ENCODE data around the gene HDAC4. TPM values are rescaled to one million over a fixed set of nuclear protein-coding genes. Genes with fewer than 3 reads are reported as not detected.

The HDAC4 gene
- total and polyA plus RNA-seq, 2 of the 8 experiments (the other 6 are each of a cell fraction or from before 2014, with no cell fraction given), result 15.4 to 31.5 TPM

- H4K5ac ChIP-seq (ENCODE audit: insufficient read length, low read depth, low read length), result no peak overlapping the region
- H4K91ac ChIP-seq (replicated peaks; ENCODE audit: insufficient read length, low read length), result no peak overlapping the region
- peaks cover 3 to 99% of the 10 kb centered on the region in 2 experiments; a peak in 2 of 4 replicates for H3K79me2 ChIP-seq (ENCODE audit: control insufficient read depth in 1 of 2, insufficient read depth in 2 of 2, low read length in 2 of 2)
- no peak overlapping the region for H4K8ac ChIP-seq (ENCODE audit: extremely low read depth, insufficient read depth, low read length)
- CTCF ChIA-PET (ENCODE audit: partially characterized antibody), result interaction anchor here (0.8 to 3.1 kb wide), 10 partner anchors 9 to 127 kb away, joined by 3 to 10 read pairs (median 3); no protein-coding TSS in a partner anchor
- peaks cover 0 to 13% (median 7%) of the 10 kb centered on the region in 4 experiments; a peak in 5 of 7 replicates for H3K4me1 ChIP-seq (replicated peaks in 1 of 4; ENCODE audit: control insufficient read depth in 3 of 4, insufficient read depth in 4 of 4, low read length in 3 of 4)
- no peak overlapping the region for H2BK20ac ChIP-seq (ENCODE audit: low read length)
- H3K18ac ChIP-seq (ENCODE audit: extremely low read depth, low read length), result no peak overlapping the region
- H3K4ac ChIP-seq (replicated peaks; ENCODE audit: insufficient read length, low read depth, low read length), result no peak overlapping the region
- H2BK5ac ChIP-seq (ENCODE audit: low read depth, low read length), result no peak overlapping the region
- H3K14ac ChIP-seq (ENCODE audit: insufficient read length), result no peak overlapping the region
- H3K23ac ChIP-seq (ENCODE audit: insufficient read length), result no peak overlapping the region
- no peak overlapping the region for H2BK15ac ChIP-seq (ENCODE audit: low read length)
- H3K27ac ChIP-seq (ENCODE audit: low read depth, low read length), result no peak overlapping the region
- peaks cover 23% of the 10 kb centered on the region for H3K79me1 ChIP-seq (ENCODE audit: low read depth, low read length)
- H3K56ac ChIP-seq (replicated peaks; ENCODE audit: insufficient read length, low read depth, low read length), result no peak overlapping the region
- no peak overlapping the region for H2BK12ac ChIP-seq (ENCODE audit: low read depth, low read length)
- H3K9ac ChIP-seq (replicated peaks in 1 of 4; ENCODE audit: extremely low read depth in 1 of 4, low read depth in 3 of 4, low read length in 3 of 4), result no peak overlapping the region
- H3K4me3 ChIP-seq (ENCODE audit: extremely low read depth in 1 of 4, insufficient read depth in 2 of 4, low read depth in 3 of 4, low read length in 4 of 4), result no peak overlapping the region
- FAIRE-seq, result no peak
- no peak overlapping the region for H2AK5ac ChIP-seq (ENCODE audit: low read depth, low read length)
- no peaks in the 10 kb centered on the region; the same call in 1 of the 2 replicates for H3K23me2 ChIP-seq (ENCODE audit: low read depth, low read length)
- POLR2A ChIA-PET (ENCODE audit: partially characterized antibody), result interaction anchor here (1.3 kb wide), 1 partner anchor 27 kb away, joined by 3 read pairs; no protein-coding TSS in a partner anchor
- H3K36me3 ChIP-seq (ENCODE audit: control insufficient read depth in 2 of 4, insufficient read depth in 4 of 4, low read length in 3 of 4), result no peaks in the 10 kb centered on the region
- H3K9me3 ChIP-seq (ENCODE audit: insufficient read depth in 2 of 2, low read depth in 1 of 2, low read length in 1 of 2), result no peaks in the 10 kb centered on the region
- no peaks in the 10 kb centered on the region for H3K27me3 ChIP-seq (replicated peaks in 1 of 4; ENCODE audit: control insufficient read depth in 3 of 4, extremely low read depth in 1 of 4, insufficient read depth in 3 of 4, low read length in 3 of 4)
- no peak for DNase-seq (ENCODE audit: low read depth in 1 of 2, low spot score in 2 of 2)
- no peak overlapping the region for H2BK120ac ChIP-seq (replicated peaks; ENCODE audit: low read depth, low read length)
- no peak overlapping the region for H3K4me2 ChIP-seq (ENCODE audit: insufficient read depth in 1 of 2, low read depth in 2 of 2, low read length in 2 of 2)
- WGBS, 2 experiments (ENCODE audit: extremely low coverage in 1 of 2, insufficient coverage in 1 of 2, insufficient read length in 1 of 2, insufficient replicate concordance in 2 of 2, low coverage in 1 of 2, low lambda C conversion rate in 2 of 2, missing lambda C conversion rate in 1 of 2), result 94% methylated on average over 10 of the region's 10 CpGs; no CpG with 5 or more reads in 1 of the 2 experiments
- H4K20me1 ChIP-seq (replicated peaks in 1 of 2; ENCODE audit: control insufficient read depth in 1 of 2, insufficient read depth in 2 of 2, low read length in 2 of 2), result peaks cover 4 to 30% of the 10 kb centered on the region in 2 experiments
- TF ChIP-seq RAD21 (IDR thresholded peaks at IDR 0.05 in 1 of 2, conservative IDR thresholded peaks at IDR 0.05 in 1 of 2; ENCODE audit: low read depth in 2 of 2, low read length in 2 of 2) (no peak), PHF8 (conservative IDR thresholded peaks at IDR 0.05; ENCODE audit: low read depth, low read length) (no peak), E2F6 (IDR thresholded peaks at IDR 0.05) (no peak), SRF (IDR thresholded peaks at IDR 0.05; ENCODE audit: low read depth, low read length) (no peak)
- H2AFZ ChIP-seq (ENCODE audit: low read length), result no peak overlapping the region
Measured at GRCh38 chr2:239269916-239270315, 130.9 kb downstream of the HDAC4 start.

Data from H1 (cell line).